HepG2 (cell line): ENCODE data around the gene LSMEM2. TPM values are rescaled to one million over a fixed set of nuclear protein-coding genes. Genes with fewer than 3 reads are reported as not detected.

Experiments used
- ARNT ChIP-seq: fragments of 450-650 bp; IDR thresholded peaks from 2 replicates; pipeline ENCODE4 v1.6.1; 2017
- ATRX ChIP-seq: sonication (generic); formaldehyde crosslinking; IDR thresholded peaks from 2 replicates; pipeline ENCODE4 v1.4.0; 2020; ENCODE audit warnings: missing genetic modification reagents, borderline replicate concordance
- DZIP1 ChIP-seq: sonication (generic); formaldehyde crosslinking; IDR thresholded peaks from 2 replicates; pipeline ENCODE4 v1.5.0; 2020; ENCODE audit warnings: mild to moderate bottlenecking, missing genetic modification reagents
- FOXC1 ChIP-seq: sonication (generic); formaldehyde crosslinking; IDR thresholded peaks from 2 replicates; pipeline ENCODE4 v1.8.0; 2022; ENCODE audit warnings: mild to moderate bottlenecking, missing genetic modification reagents, borderline replicate concordance
- KDM2A ChIP-seq: sonication (generic); formaldehyde crosslinking; IDR thresholded peaks from 2 replicates; pipeline ENCODE4 v1.4.0; 2020; ENCODE audit warnings: low read depth, missing genetic modification reagents, borderline replicate concordance
- KDM5B ChIP-seq: sonication (generic); formaldehyde crosslinking; IDR thresholded peaks from 2 replicates; pipeline ENCODE4 v1.4.0; 2020; ENCODE audit warnings: missing genetic modification reagents, mild to moderate bottlenecking, borderline replicate concordance
- KMT2A ChIP-seq: sonication (generic); formaldehyde crosslinking; IDR thresholded peaks from 2 replicates; pipeline ENCODE4 v1.4.0; 2020; ENCODE audit warnings: missing genetic modification reagents
- LCORL ChIP-seq, 2 experiments: fragments of 450-650 bp in 1 of 2; sonication (generic) in 1 of 2; formaldehyde crosslinking in 1 of 2; IDR thresholded peaks; 2 replicates each; pipeline versions ENCODE4 v1.5.0 to v1.6.1; 2017 to 2020; ENCODE audit warnings: antibody characterized with exemption in 1 of 2, missing genetic modification reagents in 1 of 2
- REPIN1 ChIP-seq: sonication (generic); formaldehyde crosslinking; IDR thresholded peaks from 2 replicates; pipeline ENCODE4 v1.8.0; 2022; ENCODE audit warnings: missing genetic modification reagents, low read depth, mild to moderate bottlenecking, borderline replicate concordance
- SOX6 ChIP-seq, 2 experiments: fragments of 450-650 bp in 1 of 2; sonication (generic) in 1 of 2; formaldehyde crosslinking in 1 of 2; IDR thresholded peaks; 2 replicates each; pipeline versions ENCODE4 v1.4.0 to v1.6.1; 2017 to 2020; ENCODE audit warnings: antibody characterized with exemption in 1 of 2, mild to moderate bottlenecking in 1 of 2, missing genetic modification reagents in 1 of 2
- ZNF180 ChIP-seq: sonication (generic); formaldehyde crosslinking; IDR thresholded peaks from 2 replicates; pipeline ENCODE4 v1.4.0; 2020; ENCODE audit warnings: low read depth, missing genetic modification reagents, borderline replicate concordance
- ZNF331 ChIP-seq: sonication (generic); formaldehyde crosslinking; IDR thresholded peaks from 2 replicates; pipeline ENCODE4 v1.4.0; 2020; ENCODE audit warnings: missing genetic modification reagents
- ZNF451 ChIP-seq: sonication (generic); formaldehyde crosslinking; IDR thresholded peaks from 2 replicates; pipeline ENCODE4 v1.5.0; 2020; ENCODE audit warnings: mild to moderate bottlenecking, missing genetic modification reagents
- ZNF468 ChIP-seq: sonication (generic); formaldehyde crosslinking; IDR thresholded peaks from 2 replicates; pipeline ENCODE4 v1.8.0; 2022; ENCODE audit warnings: mild to moderate bottlenecking, moderate library complexity, missing genetic modification reagents
- ZNF512 ChIP-seq: sonication (generic); formaldehyde crosslinking; IDR thresholded peaks from 2 replicates; pipeline ENCODE4 v1.4.0; 2020; ENCODE audit warnings: mild to moderate bottlenecking, missing genetic modification reagents
- ZNF546 ChIP-seq: sonication (generic); formaldehyde crosslinking; conservative IDR thresholded peaks from 2 replicates; pipeline ENCODE4 v1.8.1; 2023; ENCODE audit warnings: mild to moderate bottlenecking, missing genetic modification reagents
- ZNF607 ChIP-seq: sonication (generic); formaldehyde crosslinking; IDR thresholded peaks from 2 replicates; pipeline ENCODE4 v1.5.1; 2020; ENCODE audit warnings: missing genetic modification reagents, mild to moderate bottlenecking, borderline replicate concordance
- ZNF776 ChIP-seq: sonication (generic); formaldehyde crosslinking; IDR thresholded peaks from 2 replicates; pipeline ENCODE4 v1.4.0; 2020; ENCODE audit warnings: mild to moderate bottlenecking, missing genetic modification reagents
- ZSCAN21 ChIP-seq: sonication (generic); formaldehyde crosslinking; IDR thresholded peaks from 2 replicates; pipeline ENCODE4 v1.8.0; 2022; ENCODE audit warnings: mild to moderate bottlenecking, missing genetic modification reagents, moderate library complexity, borderline replicate concordance
- polyA plus RNA-seq, 8 experiments: library from polyadenylated mRNA; depleted of rRNA in 3 of 8; stranded (reverse) in 7 of 8; unstranded in 1 of 8; fragments of >200 nt; fragmentation: Illumina TruSeq in 4 of 8; extraction: Trizol in 4 of 8; gene quantifications; 2 replicates each; pipeline versions ENCODE4 v1.2.1 to v1.2.3, GENCODE V29; 2011 to 2016; ENCODE audit warnings: low read depth in 4 of 8, missing spikeins in 1 of 8, mixed read lengths in 1 of 8; ENCODE audit not compliant: insufficient read depth in 1 of 8
- total RNA-seq, 5 experiments: library from RNA; depleted of rRNA; stranded (reverse); fragments of >200 nt; fragmentation: Illumina TruSeq; extraction: Trizol; gene quantifications; 2 replicates each; pipeline ENCODE4 v1.2.3, GENCODE V29; 2016; ENCODE audit warnings: low read depth in 1 of 5
- TF ChIP-seq, protein P1 (sequence below): sonication (generic); formaldehyde crosslinking; IDR thresholded peaks from 2 replicates; pipeline ENCODE4 v1.4.0; 2020; ENCODE audit warnings: mild to moderate bottlenecking, low read depth, missing genetic modification reagents
- TF ChIP-seq, protein P2 (sequence below): sonication (generic); formaldehyde crosslinking; IDR thresholded peaks from 2 replicates; pipeline ENCODE4 v1.8.0; 2022; ENCODE audit warnings: mild to moderate bottlenecking, missing genetic modification reagents
- TF ChIP-seq, protein P3 (sequence below): sonication (generic); formaldehyde crosslinking; conservative IDR thresholded peaks from 2 replicates; pipeline ENCODE4 v1.5.0; 2020; ENCODE audit warnings: missing genetic modification reagents

The LSMEM2 gene
- total and polyA plus RNA-seq, 2 of the 13 experiments (the other 11 are each of a cell fraction or from before 2014, with no cell fraction given): 0.07 to 0.41 TPM

- TF ChIP-seq, protein P1, sequence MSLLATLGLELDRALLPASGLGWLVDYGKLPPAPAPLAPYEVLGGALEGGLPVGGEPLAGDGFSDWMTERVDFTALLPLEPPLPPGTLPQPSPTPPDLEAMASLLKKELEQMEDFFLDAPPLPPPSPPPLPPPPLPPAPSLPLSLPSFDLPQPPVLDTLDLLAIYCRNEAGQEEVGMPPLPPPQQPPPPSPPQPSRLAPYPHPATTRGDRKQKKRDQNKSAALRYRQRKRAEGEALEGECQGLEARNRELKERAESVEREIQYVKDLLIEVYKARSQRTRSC (CRISPR knock-in tag): no peak
- no peak for TF ChIP-seq DZIP1 (CRISPR knock-in tag)
- no peak for TF ChIP-seq ZNF468 (CRISPR knock-in tag)
- 0 out of 2 replicates have a peak, but pooled peaks have one; percentile 52 for TF ChIP-seq ZNF546 (CRISPR knock-in tag)
- no peak for TF ChIP-seq ZNF607
- 0 out of 2 replicates have a peak, but pooled peaks have one; percentile 34 for TF ChIP-seq ZNF451 (CRISPR knock-in tag)
- TF ChIP-seq ZSCAN21 (CRISPR knock-in tag): no peak
- TF ChIP-seq SOX6 (IDR thresholded peaks at IDR 0.05): no peak
- no peak for TF ChIP-seq SOX6 (CRISPR knock-in tag; IDR thresholded peaks at IDR 0.05)
- TF ChIP-seq KDM2A: no peak
- TF ChIP-seq KDM5B (CRISPR knock-in tag): peak; percentile 5; the same call in 1 of the 2 replicates
- TF ChIP-seq, protein P2, sequence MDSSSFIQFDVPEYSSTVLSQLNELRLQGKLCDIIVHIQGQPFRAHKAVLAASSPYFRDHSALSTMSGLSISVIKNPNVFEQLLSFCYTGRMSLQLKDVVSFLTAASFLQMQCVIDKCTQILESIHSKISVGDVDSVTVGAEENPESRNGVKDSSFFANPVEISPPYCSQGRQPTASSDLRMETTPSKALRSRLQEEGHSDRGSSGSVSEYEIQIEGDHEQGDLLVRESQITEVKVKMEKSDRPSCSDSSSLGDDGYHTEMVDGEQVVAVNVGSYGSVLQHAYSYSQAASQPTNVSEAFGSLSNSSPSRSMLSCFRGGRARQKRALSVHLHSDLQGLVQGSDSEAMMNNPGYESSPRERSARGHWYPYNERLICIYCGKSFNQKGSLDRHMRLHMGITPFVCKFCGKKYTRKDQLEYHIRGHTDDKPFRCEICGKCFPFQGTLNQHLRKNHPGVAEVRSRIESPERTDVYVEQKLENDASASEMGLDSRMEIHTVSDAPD (CRISPR knock-in tag): no peak
- TF ChIP-seq ARNT: no peak
- TF ChIP-seq ZNF180: no peak
- no peak for TF ChIP-seq ZNF512 (CRISPR knock-in tag)
- TF ChIP-seq ATRX (CRISPR knock-in tag): no peak
- TF ChIP-seq FOXC1: peak; percentile 32; the same call in 1 of the 2 replicates
- no peak for TF ChIP-seq LCORL (IDR thresholded peaks at IDR 0.05)
- no peak for TF ChIP-seq LCORL (CRISPR knock-in tag; IDR thresholded peaks at IDR 0.05)
- TF ChIP-seq, protein P3, sequence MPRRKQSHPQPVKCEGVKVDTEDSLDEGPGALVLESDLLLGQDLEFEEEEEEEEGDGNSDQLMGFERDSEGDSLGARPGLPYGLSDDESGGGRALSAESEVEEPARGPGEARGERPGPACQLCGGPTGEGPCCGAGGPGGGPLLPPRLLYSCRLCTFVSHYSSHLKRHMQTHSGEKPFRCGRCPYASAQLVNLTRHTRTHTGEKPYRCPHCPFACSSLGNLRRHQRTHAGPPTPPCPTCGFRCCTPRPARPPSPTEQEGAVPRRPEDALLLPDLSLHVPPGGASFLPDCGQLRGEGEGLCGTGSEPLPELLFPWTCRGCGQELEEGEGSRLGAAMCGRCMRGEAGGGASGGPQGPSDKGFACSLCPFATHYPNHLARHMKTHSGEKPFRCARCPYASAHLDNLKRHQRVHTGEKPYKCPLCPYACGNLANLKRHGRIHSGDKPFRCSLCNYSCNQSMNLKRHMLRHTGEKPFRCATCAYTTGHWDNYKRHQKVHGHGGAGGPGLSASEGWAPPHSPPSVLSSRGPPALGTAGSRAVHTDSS (CRISPR knock-in tag): no peak
- TF ChIP-seq KMT2A (CRISPR knock-in tag): no peak
- no peak for TF ChIP-seq REPIN1 (CRISPR knock-in tag)
- TF ChIP-seq ZNF331 (CRISPR knock-in tag): 0 out of 2 replicates have a peak, but pooled peaks have one; percentile 6
- 0 out of 2 replicates have a peak, but pooled peaks have one; percentile 17 for TF ChIP-seq ZNF776 (CRISPR knock-in tag)
These were observed 9.4 kb upstream of the LSMEM2 start (continued) for GRCh38 chr3:50269460-50269859.
